HG03097 (cell line): ENCODE measurements around the gene MYCBP2.
"Not testable (repeated sequence)": the region's sequence is repeated elsewhere in the genome, so short reads cannot be mapped to it uniquely, and the experiment has no call there.

ENCODE experiments used
- ATAC-seq: cut with Tn5 transposase; IDR thresholded peaks from one replicate; pipeline ENCODE4 v1.9.1; 2021; ENCODE audit not compliant: unreplicated experiment, low FRiP score

Gene MYCBP2

GRCh38 chr13:77326905-77327604 is at the start of gene MYCBP2:
Gene MYCBP2 (minus strand): TSS chr13:77327094. CDS start chr13:77326775, 319 bp downstream.
- ATAC-seq = peak; percentile 53

GRCh38 chr13:77375560-77376108 is 48.7 kb upstream of the MYCBP2 start:
- ATAC-seq = no peak

GRCh38 chr13:77374786-77375185 is 47.9 kb upstream of the MYCBP2 start:
- no peak for ATAC-seq

GRCh38 chr13:77374339-77374738 is 47.4 kb upstream of the MYCBP2 start:
- ATAC-seq = no peak

GRCh38 chr13:77373502-77373901 is 46.6 kb upstream of the MYCBP2 start:
- ATAC-seq = no peak

GRCh38 chr13:77372275-77372674 is 45.4 kb upstream of the MYCBP2 start:
- no peak for ATAC-seq

GRCh38 chr13:77370888-77371287 is 44.0 kb upstream of the MYCBP2 start:
- no peak for ATAC-seq

- ATAC-seq = no peak
Measured at GRCh38 chr13:77362166-77362565, 35.3 kb upstream of the MYCBP2 start.

GRCh38 chr13:77360032-77360685 is 33.3 kb upstream of the MYCBP2 start:
- no peak for ATAC-seq

- no peak for ATAC-seq
Measured at GRCh38 chr13:77359171-77359570, 32.3 kb upstream of the MYCBP2 start.

GRCh38 chr13:77358001-77358400 is 31.1 kb upstream of the MYCBP2 start:
- ATAC-seq = no peak

GRCh38 chr13:77356155-77356554 is 29.3 kb upstream of the MYCBP2 start:
- no peak for ATAC-seq

- no peak for ATAC-seq
Measured at GRCh38 chr13:77353995-77354394, 27.1 kb upstream of the MYCBP2 start.

GRCh38 chr13:77351315-77351714 is 24.4 kb upstream of the MYCBP2 start:
- ATAC-seq = no peak

- ATAC-seq = no peak
Measured at GRCh38 chr13:77350811-77351210, 23.9 kb upstream of the MYCBP2 start.

- ATAC-seq = no peak
Measured at GRCh38 chr13:77349365-77349764, 22.5 kb upstream of the MYCBP2 start.

- ATAC-seq = not testable (repeated sequence)
Measured at GRCh38 chr13:77347351-77347750, 20.5 kb upstream of the MYCBP2 start.

- ATAC-seq = peak; percentile 55
Measured at GRCh38 chr13:77345150-77345780, 18.4 kb upstream of the MYCBP2 start.

- no peak for ATAC-seq
Measured at GRCh38 chr13:77343841-77344240, 16.9 kb upstream of the MYCBP2 start.

- ATAC-seq = peak; percentile 50
Measured at GRCh38 chr13:77339408-77339807, 12.5 kb upstream of the MYCBP2 start.

GRCh38 chr13:77338961-77339401 is 12.1 kb upstream of the MYCBP2 start:
- ATAC-seq = peak; percentile 62
